ENCODE data around the gene ADORA2A.

- TF ChIP-seq, protein P1, sequence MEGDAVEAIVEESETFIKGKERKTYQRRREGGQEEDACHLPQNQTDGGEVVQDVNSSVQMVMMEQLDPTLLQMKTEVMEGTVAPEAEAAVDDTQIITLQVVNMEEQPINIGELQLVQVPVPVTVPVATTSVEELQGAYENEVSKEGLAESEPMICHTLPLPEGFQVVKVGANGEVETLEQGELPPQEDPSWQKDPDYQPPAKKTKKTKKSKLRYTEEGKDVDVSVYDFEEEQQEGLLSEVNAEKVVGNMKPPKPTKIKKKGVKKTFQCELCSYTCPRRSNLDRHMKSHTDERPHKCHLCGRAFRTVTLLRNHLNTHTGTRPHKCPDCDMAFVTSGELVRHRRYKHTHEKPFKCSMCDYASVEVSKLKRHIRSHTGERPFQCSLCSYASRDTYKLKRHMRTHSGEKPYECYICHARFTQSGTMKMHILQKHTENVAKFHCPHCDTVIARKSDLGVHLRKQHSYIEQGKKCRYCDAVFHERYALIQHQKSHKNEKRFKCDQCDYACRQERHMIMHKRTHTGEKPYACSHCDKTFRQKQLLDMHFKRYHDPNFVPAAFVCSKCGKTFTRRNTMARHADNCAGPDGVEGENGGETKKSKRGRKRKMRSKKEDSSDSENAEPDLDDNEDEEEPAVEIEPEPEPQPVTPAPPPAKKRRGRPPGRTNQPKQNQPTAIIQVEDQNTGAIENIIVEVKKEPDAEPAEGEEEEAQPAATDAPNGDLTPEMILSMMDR (IDR thresholded peaks at IDR 0.05), result no peak
- no peak for TF ChIP-seq POLR2A (IDR thresholded peaks at IDR 0.05)
Observed at GRCh38 chr22:24450610-24451009, 23.2 kb downstream of the ADORA2A start.
